DOHH2 (cell line): Measurements from ENCODE around the gene ZBTB45.

ENCODE experiments used
- H3F3A ChIP-seq: fragments of 200-600 bp; sonication (generic), shearing (Covaris generic); 2 replicates; pipeline ENCODE4 v1.6.0; 2016; ENCODE audit warnings: antibody characterized with exemption, mild to moderate bottlenecking; ENCODE audit not compliant: control insufficient read depth, insufficient read depth
- H3K27ac ChIP-seq: fragments of 200-600 bp; sonication (generic); 2 replicates; pipeline ENCODE4 v1.5.1; 2014; ENCODE audit warnings: low read depth, mild to moderate bottlenecking, low read length, moderate library complexity
- H3K27me3 ChIP-seq: fragments of 200-600 bp; sonication (generic); 2 replicates; pipeline ENCODE4 v1.6.1; 2014; ENCODE audit warnings: mild to moderate bottlenecking, low read length, mixed read lengths; ENCODE audit not compliant: control insufficient read depth
- H3K36me3 ChIP-seq: fragments of 200-600 bp; sonication (generic); 2 replicates; pipeline ENCODE4 v1.6.1; 2014; ENCODE audit warnings: mild to moderate bottlenecking, low read length, moderate library complexity, mixed read lengths; ENCODE audit not compliant: control insufficient read depth
- H3K4me1 ChIP-seq: fragments of 200-600 bp; sonication (generic); 2 replicates; pipeline ENCODE4 v1.6.1; 2014; ENCODE audit warnings: mild to moderate bottlenecking, low read length, mixed read lengths; ENCODE audit not compliant: control insufficient read depth
- H3K4me2 ChIP-seq: fragments of 200-600 bp; sonication (generic); 2 replicates; pipeline ENCODE4 v1.6.0; 2014; ENCODE audit warnings: mild to moderate bottlenecking, low read length, moderate library complexity
- H3K4me3 ChIP-seq: fragments of 200-600 bp; sonication (generic); 2 replicates; pipeline ENCODE4 v1.5.1; 2014; ENCODE audit warnings: mild to moderate bottlenecking, low read length, mixed read lengths
- H3K79me2 ChIP-seq: fragments of 200-600 bp; sonication (generic); 2 replicates; pipeline ENCODE4 v1.6.1; 2014; ENCODE audit warnings: mild to moderate bottlenecking, low read length, mixed read lengths; ENCODE audit not compliant: control insufficient read depth
- H3K9me2 ChIP-seq: fragments of 200-600 bp; sonication (generic); replicated peaks from 2 replicates; pipeline ENCODE4 v1.6.1; 2014; ENCODE audit warnings: mild to moderate bottlenecking, low read length, mixed read lengths; ENCODE audit not compliant: control insufficient read depth
- H3K9me3 ChIP-seq: fragments of 200-600 bp; sonication (generic); 2 replicates; pipeline ENCODE4 v1.6.1; 2014; ENCODE audit warnings: antibody characterized with exemption, low read length, mixed read lengths; ENCODE audit not compliant: control insufficient read depth, insufficient read depth
- H4K20me1 ChIP-seq: fragments of 200-600 bp; sonication (generic); 2 replicates; pipeline ENCODE4 v1.6.0; 2014; ENCODE audit warnings: low read depth, mild to moderate bottlenecking, antibody characterized with exemption, low read length, moderate library complexity; ENCODE audit not compliant: control insufficient read depth, insufficient read depth
- CTCF ChIP-seq: fragments of 200-600 bp; sonication (generic); IDR thresholded peaks from one replicate; pipeline ENCODE4 v1.5.1; 2014; ENCODE audit warnings: antibody characterized with exemption, mild to moderate bottlenecking, low read depth, low read length; ENCODE audit not compliant: poor library complexity, severe bottlenecking
- EZH2phosphoT487 ChIP-seq: fragments of 200-600 bp; sonication (generic); IDR thresholded peaks from 2 replicates; pipeline ENCODE4 v1.6.1; 2017; ENCODE audit warnings: borderline replicate concordance, mild to moderate bottlenecking, antibody characterized with exemption, low read length, moderate library complexity, mixed read lengths

Gene ZBTB45

GRCh38 chr19:58520257-58520599 lies 618 bp upstream of the ZBTB45 start:
- H3K79me2 ChIP-seq: peaks cover 44% of the 10 kb centered on the region
- H3K36me3 ChIP-seq: peaks cover 23% of the 10 kb centered on the region
- H4K20me1 ChIP-seq: no peaks in the 10 kb centered on the region
- H3K9me3 ChIP-seq: no peaks in the 10 kb centered on the region
- peaks cover 13% of the 10 kb centered on the region for H3F3A ChIP-seq
- peaks cover 26% of the 10 kb centered on the region for H3K4me1 ChIP-seq
- peak overlapping the region; percentile 72 for H3K27ac ChIP-seq
- peak overlapping the region; percentile 90 for H3K4me3 ChIP-seq
- peak overlapping the region; percentile 98 for H3K4me2 ChIP-seq
- TF ChIP-seq CTCF (no peak), EZH2phosphoT487 (no peak)
- no peaks in the 10 kb centered on the region for H3K9me2 ChIP-seq
- H3K27me3 ChIP-seq: no peaks in the 10 kb centered on the region

GRCh38 chr19:58519087-58519354 lies 589 bp downstream of the ZBTB45 start:
- peaks cover 55% of the 10 kb centered on the region for H3K79me2 ChIP-seq
- no peak for TF ChIP-seq EZH2phosphoT487
- no peak for TF ChIP-seq CTCF
- H3K4me1 ChIP-seq: peaks cover 34% of the 10 kb centered on the region
- no peaks in the 10 kb centered on the region for H3K9me3 ChIP-seq
- H3K4me2 ChIP-seq: peak overlapping the region; percentile 98
- no peaks in the 10 kb centered on the region for H3K27me3 ChIP-seq
- peak overlapping the region; percentile 90 for H3K4me3 ChIP-seq
- H3K9me2 ChIP-seq: no peaks in the 10 kb centered on the region
- peak overlapping the region; percentile 72 for H3K27ac ChIP-seq
- peaks cover 28% of the 10 kb centered on the region for H3K36me3 ChIP-seq
- peaks cover 13% of the 10 kb centered on the region for H3F3A ChIP-seq
- H4K20me1 ChIP-seq: no peaks in the 10 kb centered on the region

- H3K4me2 ChIP-seq: peak overlapping the region; percentile 98
- H4K20me1 ChIP-seq: no peaks in the 10 kb centered on the region
- no peaks in the 10 kb centered on the region for H3K27me3 ChIP-seq
- H3K79me2 ChIP-seq: peaks cover 58% of the 10 kb centered on the region
- H3K4me3 ChIP-seq: peak overlapping the region; percentile 90
- peaks cover 38% of the 10 kb centered on the region for H3K4me1 ChIP-seq
- H3K36me3 ChIP-seq: peaks cover 28% of the 10 kb centered on the region
- no peaks in the 10 kb centered on the region for H3K9me2 ChIP-seq
- peak overlapping the region; percentile 72 for H3K27ac ChIP-seq
- peaks cover 13% of the 10 kb centered on the region for H3F3A ChIP-seq
- H3K9me3 ChIP-seq: no peaks in the 10 kb centered on the region
- no peak for TF ChIP-seq CTCF
- no peak for TF ChIP-seq EZH2phosphoT487
These were observed 1.1 kb downstream of the ZBTB45 start for GRCh38 chr19:58518256-58519086.
